ENCODE results near the gene CCDC175.

GRCh38 chr14:59481871-59482540 lies 94.6 kb downstream of the CCDC175 start:
- TF ChIP-seq, protein P1, sequence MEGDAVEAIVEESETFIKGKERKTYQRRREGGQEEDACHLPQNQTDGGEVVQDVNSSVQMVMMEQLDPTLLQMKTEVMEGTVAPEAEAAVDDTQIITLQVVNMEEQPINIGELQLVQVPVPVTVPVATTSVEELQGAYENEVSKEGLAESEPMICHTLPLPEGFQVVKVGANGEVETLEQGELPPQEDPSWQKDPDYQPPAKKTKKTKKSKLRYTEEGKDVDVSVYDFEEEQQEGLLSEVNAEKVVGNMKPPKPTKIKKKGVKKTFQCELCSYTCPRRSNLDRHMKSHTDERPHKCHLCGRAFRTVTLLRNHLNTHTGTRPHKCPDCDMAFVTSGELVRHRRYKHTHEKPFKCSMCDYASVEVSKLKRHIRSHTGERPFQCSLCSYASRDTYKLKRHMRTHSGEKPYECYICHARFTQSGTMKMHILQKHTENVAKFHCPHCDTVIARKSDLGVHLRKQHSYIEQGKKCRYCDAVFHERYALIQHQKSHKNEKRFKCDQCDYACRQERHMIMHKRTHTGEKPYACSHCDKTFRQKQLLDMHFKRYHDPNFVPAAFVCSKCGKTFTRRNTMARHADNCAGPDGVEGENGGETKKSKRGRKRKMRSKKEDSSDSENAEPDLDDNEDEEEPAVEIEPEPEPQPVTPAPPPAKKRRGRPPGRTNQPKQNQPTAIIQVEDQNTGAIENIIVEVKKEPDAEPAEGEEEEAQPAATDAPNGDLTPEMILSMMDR (IDR thresholded peaks at IDR 0.05; ENCODE audit: poor library complexity), result no peak
- no peak for TF ChIP-seq EZH2 (IDR thresholded peaks at IDR 0.05; ENCODE audit: borderline replicate concordance)
- TF ChIP-seq EZH2phosphoT487 (IDR thresholded peaks at IDR 0.05; ENCODE audit: low read depth, severe bottlenecking, unreplicated experiment), result no peak

All from hepatocyte (in vitro differentiated cells).